COR-L47 (cell line): ENCODE data around the gene PCDHA1.

Experiments used
- DNase-seq: peaks from one replicate; lab custom pipeline; 2025; lab: John Stamatoyannopoulos, UW

The PCDHA1 gene

GRCh38 chr5:140923601-140924000 is 137.7 kb downstream of the PCDHA1 start:
- DNase-seq, result no peak

- DNase-seq, result no peak
Measured at GRCh38 chr5:140925806-140926442, 140.0 kb downstream of the PCDHA1 start, which contains the start of gene PCDHAC1. Gene PCDHAC1, plus strand, starts transcription at chr5:140926299. Its CDS starts 594 bp downstream, at chr5:140926893.

- peak; percentile 64 for DNase-seq
Measured at GRCh38 chr5:140926443-140927227, 140.7 kb downstream of the PCDHA1 start.

DNA sequence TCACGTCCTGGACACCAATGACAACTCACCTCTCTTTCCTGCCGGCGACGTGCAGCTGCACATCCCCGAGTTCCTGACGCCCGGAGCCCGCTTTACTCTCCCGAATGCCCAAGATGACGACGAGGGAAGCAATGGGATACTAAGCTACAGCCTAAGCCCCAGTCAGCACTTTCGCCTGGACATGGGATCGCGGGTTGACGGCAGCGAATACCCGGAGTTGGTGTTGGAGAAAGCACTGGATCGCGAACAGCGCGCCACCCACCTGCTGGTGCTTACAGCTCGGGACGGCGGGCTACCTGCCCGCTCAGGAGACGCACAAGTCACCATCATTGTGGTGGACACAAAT is 141.3 kb downstream of the PCDHA1 start:
- DNase-seq, result no peak

DNA sequence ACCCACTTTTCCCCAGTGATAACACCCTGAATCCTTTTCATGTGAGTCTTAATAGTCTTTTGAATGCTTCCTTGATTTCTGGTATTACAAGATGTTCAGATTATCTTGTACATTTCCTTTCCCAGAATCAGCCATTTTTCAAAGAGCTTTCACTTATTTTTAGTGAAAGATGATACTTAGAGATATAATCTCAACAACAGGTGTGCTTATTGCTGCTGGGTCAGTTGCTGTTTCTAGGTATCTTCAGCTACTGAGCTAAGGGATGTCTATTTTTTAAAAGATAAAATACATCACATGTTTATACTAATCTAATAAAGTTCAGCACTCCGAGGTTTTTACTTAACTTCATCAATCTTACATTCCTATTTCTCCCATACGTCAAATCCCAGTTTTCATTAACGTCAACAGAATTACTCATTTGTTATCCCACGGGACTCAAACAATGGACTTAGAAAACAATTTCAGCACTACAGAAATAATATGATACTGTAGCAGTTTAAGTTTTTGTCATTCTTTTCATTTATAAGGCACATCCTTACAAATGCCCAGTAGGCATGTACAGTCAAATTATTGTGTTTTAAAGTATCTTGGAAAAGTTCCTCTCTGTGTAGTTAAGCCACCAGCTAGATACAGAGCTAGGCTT is 149.1 kb downstream of the PCDHA1 start:
- DNase-seq, result no peak

- DNase-seq, result no peak
Measured at GRCh38 chr5:140946578-140946977, 160.6 kb downstream of the PCDHA1 start.

DNA sequence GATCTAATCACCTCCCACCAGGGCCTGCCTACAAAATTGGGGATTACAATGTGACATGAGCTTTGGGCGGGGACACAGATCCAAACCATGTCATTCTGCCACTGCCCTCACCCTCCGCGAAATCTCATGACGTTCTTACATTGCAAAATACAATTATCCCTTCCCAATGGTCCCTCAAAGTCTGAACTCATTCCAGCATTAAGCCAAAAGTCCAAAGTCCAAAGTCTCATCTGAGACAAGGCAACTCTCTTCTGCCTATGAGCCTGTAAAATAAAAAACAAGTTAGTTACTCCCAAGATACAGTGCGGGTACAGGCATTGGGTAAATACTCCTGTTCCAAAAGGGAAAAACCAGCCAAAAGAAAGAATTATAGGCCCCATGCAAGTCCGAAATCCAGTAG is 165.7 kb downstream of the PCDHA1 start:
- no peak for DNase-seq

- DNase-seq, result no peak
Measured at GRCh38 chr5:140953234-140953633, 167.3 kb downstream of the PCDHA1 start.

DNA sequence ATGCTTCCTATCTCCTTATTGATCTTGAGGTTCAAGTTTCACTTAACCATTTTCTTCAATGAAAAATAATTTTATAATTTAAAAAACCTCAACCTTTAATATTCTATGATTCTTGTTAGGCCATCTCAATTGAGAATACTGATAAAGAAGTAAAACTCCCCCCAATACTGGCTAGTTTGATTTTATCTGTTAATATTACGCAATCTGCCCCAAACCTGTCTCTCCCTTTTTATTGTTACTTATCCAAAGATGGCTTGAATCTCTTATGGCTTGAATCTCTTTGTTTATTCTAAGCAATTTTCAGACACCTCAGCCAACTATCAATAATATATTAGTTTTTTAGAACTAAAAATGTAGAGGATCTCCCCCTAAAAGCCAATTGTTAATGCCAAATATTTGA is 176.2 kb downstream of the PCDHA1 start:
- DNase-seq, result no peak

DNA sequence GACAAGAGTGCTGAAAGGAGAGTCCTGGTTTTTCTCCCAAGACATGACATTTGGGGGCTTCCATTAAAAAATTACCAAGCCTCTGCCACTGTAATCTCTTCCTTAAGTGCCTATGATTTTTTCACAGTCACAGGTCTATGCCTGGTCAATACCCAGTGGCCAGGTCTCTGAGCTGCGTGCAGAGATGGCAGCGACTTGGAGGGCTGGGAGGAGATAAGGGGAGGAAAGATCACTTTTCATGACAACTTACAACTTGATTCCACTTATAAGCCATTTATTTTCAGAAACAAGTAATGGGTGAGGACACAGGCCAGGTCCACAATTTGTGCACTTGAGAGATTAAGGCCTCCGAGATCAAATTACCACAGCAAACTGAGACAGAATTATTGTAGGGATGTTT is 178.4 kb downstream of the PCDHA1 start:
- DNase-seq, result no peak

DNA sequence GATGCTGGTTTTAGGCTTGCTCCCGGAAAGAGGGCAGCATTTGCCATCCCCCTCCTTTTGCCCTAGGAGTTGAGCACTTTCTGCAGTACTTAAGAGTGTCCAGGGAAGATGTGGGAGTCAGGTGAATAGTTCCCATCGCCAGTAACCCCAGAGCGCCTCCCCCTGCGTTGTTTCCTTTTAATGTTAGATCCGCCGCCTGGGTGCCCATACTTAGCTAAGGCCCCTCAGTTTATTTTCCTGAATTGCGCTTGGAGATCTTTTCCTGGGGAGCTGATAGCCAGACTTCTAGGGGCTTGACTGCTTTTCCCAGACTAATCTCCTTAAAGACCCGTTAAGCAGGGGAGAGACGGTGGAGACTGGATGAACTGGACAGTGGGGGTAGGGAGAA is 180.0 kb downstream of the PCDHA1 start:
- DNase-seq, result no peak

- DNase-seq, result peak; percentile 34
Measured at GRCh38 chr5:140966293-140967225, 180.6 kb downstream of the PCDHA1 start, which contains the start of gene PCDHAC2. Gene PCDHAC2, plus strand, starts transcription at chr5:140966476. Its CDS starts 291 bp downstream, at chr5:140966767.

DNA sequence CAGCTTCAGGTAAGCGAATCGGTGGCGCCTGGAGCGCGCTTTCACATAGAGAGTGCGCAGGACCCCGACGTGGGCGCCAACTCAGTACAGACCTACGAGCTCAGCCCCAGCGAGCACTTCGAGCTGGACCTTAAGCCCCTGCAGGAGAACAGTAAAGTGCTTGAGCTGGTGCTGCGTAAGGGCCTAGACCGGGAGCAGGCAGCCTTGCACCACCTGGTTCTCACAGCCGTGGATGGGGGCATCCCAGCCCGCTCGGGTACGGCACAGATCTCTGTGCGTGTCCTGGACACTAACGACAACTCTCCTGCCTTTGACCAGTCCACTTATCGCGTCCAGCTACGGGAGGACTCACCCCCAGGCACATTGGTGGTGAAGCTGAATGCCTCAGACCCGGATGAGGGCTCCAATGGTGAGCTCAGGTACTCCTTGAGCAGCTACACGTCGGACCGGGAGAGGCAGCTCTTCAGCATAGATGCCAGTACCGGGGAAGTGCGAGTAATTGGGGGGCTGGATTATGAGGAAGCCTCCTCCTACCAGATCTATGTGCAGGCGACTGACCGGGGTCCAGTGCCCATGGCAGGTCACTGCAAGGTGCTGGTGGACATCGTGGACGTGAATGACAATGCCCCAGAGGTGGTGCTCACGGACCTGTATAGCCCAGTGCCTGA is 181.4 kb downstream of the PCDHA1 start:
- DNase-seq, result no peak

GRCh38 chr5:140969880-140970279 is 183.9 kb downstream of the PCDHA1 start:
- no peak for DNase-seq

DNA sequence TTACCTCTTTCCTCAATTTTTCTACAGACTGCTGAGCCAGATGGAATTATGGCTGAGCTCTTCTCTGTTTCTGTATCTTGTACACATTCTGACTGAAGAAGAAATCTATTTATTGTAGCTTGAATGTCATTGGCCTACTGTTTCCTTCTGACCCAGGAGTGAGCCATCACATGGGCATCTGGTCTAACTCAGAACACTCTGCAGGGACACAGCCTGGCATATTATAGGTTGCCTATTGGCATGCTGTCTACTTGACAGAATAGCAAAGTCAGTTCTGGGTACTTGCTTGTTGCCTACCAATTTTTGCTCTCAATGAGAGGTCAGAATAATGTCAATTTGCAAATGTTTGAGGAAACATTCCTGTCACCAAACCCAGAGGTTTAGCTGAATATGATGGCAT is 187.6 kb downstream of the PCDHA1 start:
- DNase-seq, result no peak

DNA sequence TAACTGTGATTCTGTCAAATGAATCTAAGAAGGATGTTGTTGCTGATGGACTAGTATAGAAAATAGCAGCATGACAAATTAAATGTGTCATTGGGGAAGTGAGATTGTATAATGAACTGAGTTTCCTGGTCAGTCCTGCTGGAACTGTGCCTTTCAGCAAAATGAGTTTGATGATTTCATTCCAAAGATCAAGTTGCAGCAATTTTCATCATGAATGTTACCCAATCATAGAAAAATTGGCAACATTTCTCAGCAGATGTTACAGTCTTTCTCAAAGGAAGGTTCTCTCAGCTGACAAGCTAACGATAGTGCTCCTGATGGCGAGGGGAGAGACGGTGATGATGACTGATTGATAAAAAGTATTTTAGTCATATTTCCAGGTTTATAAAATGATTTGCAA is 191.1 kb downstream of the PCDHA1 start:
- no peak for DNase-seq

- no peak for DNase-seq
Measured at GRCh38 chr5:140978260-140978659, 192.3 kb downstream of the PCDHA1 start.

- no peak for DNase-seq
Measured at GRCh38 chr5:140978983-140979382, 193.0 kb downstream of the PCDHA1 start.

GRCh38 chr5:140982083-140982716 is 196.3 kb downstream of the PCDHA1 start:
- no peak for DNase-seq

DNA sequence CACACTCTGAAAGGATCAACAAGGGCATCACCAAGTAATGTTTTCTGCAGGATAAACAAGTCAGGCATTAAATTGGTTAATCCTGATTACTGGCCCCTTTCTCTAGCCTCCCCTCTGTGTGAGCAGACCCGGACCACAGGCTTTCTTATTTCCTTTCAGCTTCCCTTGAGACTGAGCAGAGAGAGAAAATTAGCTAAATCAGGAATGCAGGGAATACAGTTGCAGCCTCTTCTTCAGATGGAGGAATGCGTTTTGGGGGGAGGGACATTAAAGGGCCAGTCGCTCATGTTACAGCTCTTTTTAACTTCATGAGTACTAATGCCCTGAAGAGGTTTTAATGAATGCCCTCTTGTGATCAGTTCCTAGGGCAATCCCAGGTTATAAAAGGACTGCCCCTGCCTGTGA is 200.2 kb downstream of the PCDHA1 start:
- no peak for DNase-seq

DNA sequence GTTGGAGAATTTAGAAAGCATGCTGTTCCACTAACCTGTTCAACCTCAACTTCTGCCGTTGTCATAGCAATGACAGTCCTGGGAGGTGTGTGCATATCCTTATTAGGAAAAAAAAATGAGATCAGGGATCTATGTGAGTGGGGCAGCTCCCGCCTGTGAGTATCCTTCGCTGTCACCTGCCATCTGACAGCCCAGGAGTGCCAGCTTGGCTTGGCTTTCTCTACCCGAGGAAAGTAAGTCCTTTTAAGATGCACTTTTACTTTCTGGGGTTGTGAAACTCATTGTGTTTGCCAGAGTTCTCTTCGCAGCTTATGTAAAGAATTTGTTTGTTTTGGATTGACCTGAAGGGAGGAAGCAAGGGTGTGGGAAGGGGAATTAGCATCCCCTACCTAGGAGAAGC is 202.2 kb downstream of the PCDHA1 start:
- DNase-seq, result no peak
